CD4-positive, CD25-positive, alpha-beta regulatory T cell (primary cell): ENCODE results near the gene SLC6A19. TPM values are rescaled to one million over a fixed set of nuclear protein-coding genes. Genes with fewer than 3 reads are reported as not detected.

Experiments
- ATAC-seq, 2 donors: fragments of 150-1000 bp; cut with Tn5 transposase; one replicate each; pipeline ENCODE4 v1.10.0; 2021; ENCODE audit warnings: low read depth in 2 of 2, moderate number of reproducible peaks in 2 of 2, moderate library complexity in 1 of 2
- DNase-seq, 3 donors: peaks; one replicate each; pipeline versions ENCODE4 v3.0.0 to v3.0.0-alpha.2; 2012 to 2022; ENCODE audit warnings: mixed read lengths in 1 of 3
- H3K27ac ChIP-seq: one replicate; pipeline ENCODE4 v1.7.0; 2013; ENCODE audit warnings: mild to moderate bottlenecking, low read length; ENCODE audit not compliant: insufficient read depth, poor library complexity, severe bottlenecking
- H3K27me3 ChIP-seq: one replicate; pipeline ENCODE4 v1.7.0; 2013; ENCODE audit warnings: low read length; ENCODE audit not compliant: control insufficient read depth, insufficient read depth
- H3K36me3 ChIP-seq: one replicate; pipeline ENCODE4 v1.7.0; 2013; ENCODE audit warnings: mild to moderate bottlenecking, low read length, moderate library complexity; ENCODE audit not compliant: control insufficient read depth, insufficient read depth
- H3K4me1 ChIP-seq: 2 replicates; pipeline ENCODE4 v1.7.0; 2013; ENCODE audit warnings: mild to moderate bottlenecking, low read length; ENCODE audit not compliant: insufficient read depth, control insufficient read depth, poor library complexity, severe bottlenecking
- H3K4me3 ChIP-seq: one replicate; pipeline ENCODE4 v1.7.0; 2013; ENCODE audit warnings: low read depth, mild to moderate bottlenecking, low read length, moderate library complexity
- H3K9me3 ChIP-seq, 2 experiments: 1 replicate in 1 of 2; 2 replicates in 1 of 2; pipeline ENCODE4 v1.7.0; 2013; ENCODE audit warnings: low read length in 2 of 2, mild to moderate bottlenecking in 1 of 2, moderate library complexity in 1 of 2; ENCODE audit not compliant: control insufficient read depth in 2 of 2
- H3K27ac Mint-ChIP-seq, 3 donors: one replicate each; pipeline ENCODE4 v1.8.0; 2020 to 2022; ENCODE audit warnings: mild to moderate bottlenecking in 3 of 3, mixed read lengths in 3 of 3, moderate library complexity in 2 of 3
- H3K27me3 Mint-ChIP-seq: one replicate; pipeline ENCODE4 v1.8.0; 2022; ENCODE audit warnings: mild to moderate bottlenecking, mixed read lengths
- H3K36me3 Mint-ChIP-seq: one replicate; pipeline ENCODE4 v1.8.0; 2020; ENCODE audit warnings: mixed read lengths
- H3K4me1 Mint-ChIP-seq, 4 donors: one replicate each; pipeline ENCODE4 v1.8.0; 2020 to 2022; ENCODE audit warnings: mixed read lengths in 4 of 4, mild to moderate bottlenecking in 1 of 4
- H3K4me3 Mint-ChIP-seq, 4 donors: one replicate each; pipeline ENCODE4 v1.8.0; 2020 to 2022; ENCODE audit warnings: mild to moderate bottlenecking in 4 of 4, mixed read lengths in 4 of 4, moderate library complexity in 3 of 4
- H3K9me3 Mint-ChIP-seq, 7 donors: one replicate each; pipeline ENCODE4 v1.8.0; 2020 to 2022; ENCODE audit warnings: mixed read lengths in 7 of 7, mild to moderate bottlenecking in 3 of 7, moderate library complexity in 2 of 7
- polyA plus RNA-seq, 4 donors: library from polyadenylated mRNA; unstranded; fragments of 300-500 nt; fragmentation: Illumina TruSeq; gene quantifications; one replicate each; pipeline ENCODE4 v1.2.3, GENCODE V29; 2021
- total RNA-seq: library from RNA; stranded (reverse); gene quantifications from one replicate; pipeline ENCODE4 v1.2.3, GENCODE V29; 2022

SLC6A19 gene
- total and polyA plus RNA-seq, 5 donors from 2014 or later = not detected

- peak; percentile 59 to 61 for ATAC-seq
- H3K27ac ChIP-seq = no peak overlapping the region
- H3K9me3 Mint-ChIP-seq = peaks cover 0 to 2% (median 0%) of the 10 kb centered on the region in 7 donors
- peak; percentile 51 to 73 (median 72) for DNase-seq
- no peaks in the 10 kb centered on the region for H3K9me3 ChIP-seq
- H3K4me1 Mint-ChIP-seq = peaks cover 0 to 13% (median 7%) of the 10 kb centered on the region in 4 donors
- no peaks in the 10 kb centered on the region for H3K36me3 Mint-ChIP-seq
- H3K27me3 ChIP-seq = no peaks in the 10 kb centered on the region
- peak overlapping the region in 1 of 3 donors; percentile 40 for H3K27ac Mint-ChIP-seq
- H3K27me3 Mint-ChIP-seq = peaks cover 4% of the 10 kb centered on the region
- peak overlapping the region in 2 of 4 donors; percentile 76 to 82 for H3K4me3 Mint-ChIP-seq
- peaks cover 7% of the 10 kb centered on the region for H3K4me1 ChIP-seq
- H3K36me3 ChIP-seq = no peaks in the 10 kb centered on the region
- H3K4me3 ChIP-seq = no peak overlapping the region
Observed at GRCh38 chr5:1167728-1168709, 33.4 kb upstream of the SLC6A19 start.

GRCh38 chr5:1168796-1169195 is 32.6 kb upstream of the SLC6A19 start:
- Histone ChIP-seq H3K27me3 (no peaks in the 10 kb centered on the region), H3K27ac (no peak overlapping the region), H3K9me3 (no peaks in the 10 kb centered on the region), H3K36me3 (no peaks in the 10 kb centered on the region), H3K4me1 (peaks cover 7% of the 10 kb centered on the region), H3K4me3 (no peak overlapping the region)
- Mint-ChIP-seq H3K27ac (no peak overlapping the region), H3K27me3 (peaks cover 4% of the 10 kb centered on the region), H3K4me3 (no peak overlapping the region), H3K4me1 (peaks cover 0 to 16% (median 7%) of the 10 kb centered on the region in 4 donors), H3K36me3 (no peaks in the 10 kb centered on the region), H3K9me3 (peaks cover 0 to 2% (median 0%) of the 10 kb centered on the region in 7 donors)
- ATAC-seq (no peak), DNase-seq (no peak)

GRCh38 chr5:1169211-1170115 is 31.9 kb upstream of the SLC6A19 start:
- no peaks in the 10 kb centered on the region for H3K27me3 ChIP-seq
- no peak for DNase-seq
- no peaks in the 10 kb centered on the region for H3K9me3 ChIP-seq
- no peak for ATAC-seq
- H3K4me1 Mint-ChIP-seq = peaks cover 0 to 16% (median 7%) of the 10 kb centered on the region in 4 donors
- H3K36me3 ChIP-seq = no peaks in the 10 kb centered on the region
- no peak overlapping the region for H3K27ac Mint-ChIP-seq
- no peak overlapping the region for H3K4me3 ChIP-seq
- no peak overlapping the region for H3K27ac ChIP-seq
- no peaks in the 10 kb centered on the region for H3K36me3 Mint-ChIP-seq
- peaks cover 7% of the 10 kb centered on the region for H3K27me3 Mint-ChIP-seq
- H3K4me1 ChIP-seq = peaks cover 7% of the 10 kb centered on the region
- no peak overlapping the region for H3K4me3 Mint-ChIP-seq
- peaks cover 0 to 2% (median 0%) of the 10 kb centered on the region in 7 donors for H3K9me3 Mint-ChIP-seq

- peaks cover 5% of the 10 kb centered on the region for H3K27me3 Mint-ChIP-seq
- H3K36me3 ChIP-seq = no peaks in the 10 kb centered on the region
- H3K4me1 ChIP-seq = peaks cover 7% of the 10 kb centered on the region
- H3K4me3 ChIP-seq = no peak overlapping the region
- no peak overlapping the region for H3K27ac ChIP-seq
- H3K4me1 Mint-ChIP-seq = peaks cover 0 to 16% (median 7%) of the 10 kb centered on the region in 4 donors
- no peaks in the 10 kb centered on the region for H3K9me3 ChIP-seq
- no peaks in the 10 kb centered on the region for H3K27me3 ChIP-seq
- DNase-seq (no peak), ATAC-seq (no peak)
- H3K36me3 Mint-ChIP-seq = no peaks in the 10 kb centered on the region
- no peak overlapping the region for H3K4me3 Mint-ChIP-seq
- peaks cover 0 to 2% (median 0%) of the 10 kb centered on the region in 7 donors for H3K9me3 Mint-ChIP-seq
- H3K27ac Mint-ChIP-seq = no peak overlapping the region
Observed at GRCh38 chr5:1171340-1171941, 30.0 kb upstream of the SLC6A19 start.

GRCh38 chr5:1172007-1172581 is 29.3 kb upstream of the SLC6A19 start:
- no peak overlapping the region for H3K4me3 Mint-ChIP-seq
- peaks cover 0 to 16% (median 7%) of the 10 kb centered on the region in 4 donors for H3K4me1 Mint-ChIP-seq
- no peak for DNase-seq
- H3K9me3 ChIP-seq = no peaks in the 10 kb centered on the region
- peaks cover 0 to 2% (median 0%) of the 10 kb centered on the region in 7 donors for H3K9me3 Mint-ChIP-seq
- no peak for ATAC-seq
- H3K27me3 Mint-ChIP-seq = peaks cover 5% of the 10 kb centered on the region
- H3K36me3 ChIP-seq = no peaks in the 10 kb centered on the region
- H3K36me3 Mint-ChIP-seq = no peaks in the 10 kb centered on the region
- H3K27ac Mint-ChIP-seq = no peak overlapping the region
- peaks cover 7% of the 10 kb centered on the region for H3K4me1 ChIP-seq
- no peak overlapping the region for H3K27ac ChIP-seq
- no peaks in the 10 kb centered on the region for H3K27me3 ChIP-seq
- no peak overlapping the region for H3K4me3 ChIP-seq

- DNase-seq (peak in 2 of 3 donors; percentile 35 to 41), ATAC-seq (no peak)
- H3K4me3 ChIP-seq = no peak overlapping the region
- peaks cover 6% of the 10 kb centered on the region for H3K4me1 ChIP-seq
- Mint-ChIP-seq H3K4me1 (peaks cover 0 to 12% (median 6%) of the 10 kb centered on the region in 4 donors), H3K36me3 (no peaks in the 10 kb centered on the region), H3K4me3 (peak overlapping the region in 3 of 4 donors; percentile 59 to 65 (median 60)), H3K9me3 (peaks cover 0 to 2% (median 0%) of the 10 kb centered on the region in 7 donors), H3K27me3 (peaks cover 5% of the 10 kb centered on the region), H3K27ac (no peak overlapping the region)
- no peaks in the 10 kb centered on the region for H3K27me3 ChIP-seq
- no peaks in the 10 kb centered on the region for H3K9me3 ChIP-seq
- no peaks in the 10 kb centered on the region for H3K36me3 ChIP-seq
- H3K27ac ChIP-seq = no peak overlapping the region
Observed at GRCh38 chr5:1172670-1173404, 28.6 kb upstream of the SLC6A19 start.
